GM12875 (cell line): ENCODE data around the gene GPR157.
"Not testable (repeated sequence)": the region's sequence is repeated elsewhere in the genome, so short reads cannot be mapped to it uniquely, and the experiment has no call there.

Source experiments
- H3K4me3 ChIP-seq: one replicate; pipeline ENCODE4 v1.5.1; 2011; ENCODE audit warnings: low read depth, low read length, control low read depth
- TF ChIP-seq, protein P1 (sequence below): IDR thresholded peaks from 2 replicates; pipeline ENCODE4 v1.5.1; 2011; ENCODE audit warnings: low read depth, mild to moderate bottlenecking, control low read depth, inconsistent platforms, low read length, moderate library complexity, borderline replicate concordance; ENCODE audit not compliant: insufficient read depth

GPR157 gene

GRCh38 chr1:9165396-9165795 is 36.5 kb upstream of the GPR157 start:
- TF ChIP-seq, protein P1, sequence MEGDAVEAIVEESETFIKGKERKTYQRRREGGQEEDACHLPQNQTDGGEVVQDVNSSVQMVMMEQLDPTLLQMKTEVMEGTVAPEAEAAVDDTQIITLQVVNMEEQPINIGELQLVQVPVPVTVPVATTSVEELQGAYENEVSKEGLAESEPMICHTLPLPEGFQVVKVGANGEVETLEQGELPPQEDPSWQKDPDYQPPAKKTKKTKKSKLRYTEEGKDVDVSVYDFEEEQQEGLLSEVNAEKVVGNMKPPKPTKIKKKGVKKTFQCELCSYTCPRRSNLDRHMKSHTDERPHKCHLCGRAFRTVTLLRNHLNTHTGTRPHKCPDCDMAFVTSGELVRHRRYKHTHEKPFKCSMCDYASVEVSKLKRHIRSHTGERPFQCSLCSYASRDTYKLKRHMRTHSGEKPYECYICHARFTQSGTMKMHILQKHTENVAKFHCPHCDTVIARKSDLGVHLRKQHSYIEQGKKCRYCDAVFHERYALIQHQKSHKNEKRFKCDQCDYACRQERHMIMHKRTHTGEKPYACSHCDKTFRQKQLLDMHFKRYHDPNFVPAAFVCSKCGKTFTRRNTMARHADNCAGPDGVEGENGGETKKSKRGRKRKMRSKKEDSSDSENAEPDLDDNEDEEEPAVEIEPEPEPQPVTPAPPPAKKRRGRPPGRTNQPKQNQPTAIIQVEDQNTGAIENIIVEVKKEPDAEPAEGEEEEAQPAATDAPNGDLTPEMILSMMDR, result no peak
- H3K4me3 ChIP-seq, result no peak overlapping the region

DNA sequence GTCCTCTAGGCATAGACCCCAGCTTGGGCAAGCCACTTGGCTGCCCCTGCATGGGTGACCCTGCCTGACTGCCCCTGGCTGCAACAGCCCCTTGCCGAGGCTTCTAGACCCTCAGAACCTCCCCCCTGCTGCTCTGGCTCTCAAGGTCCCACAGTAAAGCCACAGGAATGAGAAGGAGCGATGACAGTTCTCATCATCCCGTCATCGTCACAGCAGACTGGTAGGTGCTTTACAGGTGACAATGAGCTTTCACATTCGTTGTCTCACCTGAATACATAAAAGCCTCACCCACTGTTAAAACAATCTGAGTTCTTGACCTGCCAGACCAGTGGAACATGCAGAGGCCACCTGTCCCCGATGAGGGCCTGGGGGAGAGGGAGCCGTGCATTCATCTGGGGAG is 36.0 kb upstream of the GPR157 start:
- no peak overlapping the region for H3K4me3 ChIP-seq
- TF ChIP-seq, protein P1, result no peak

DNA sequence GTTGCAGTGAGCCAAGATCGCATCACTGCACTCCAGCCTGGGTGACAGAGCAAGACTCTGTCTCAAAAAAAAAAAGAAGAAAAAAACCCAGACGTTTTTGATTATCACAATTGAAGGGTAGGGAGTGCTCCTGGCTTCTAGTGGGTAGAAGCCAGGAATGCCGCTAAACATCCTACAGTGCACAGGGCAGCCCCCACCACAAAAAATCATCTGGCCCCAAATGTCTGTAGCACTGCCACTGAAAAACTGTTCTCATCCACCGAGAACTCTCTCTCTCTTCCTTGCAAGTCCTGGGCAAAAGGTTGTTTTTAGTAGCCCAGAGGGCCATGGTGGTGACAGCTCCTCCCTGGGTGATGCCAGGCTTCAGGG is 35.6 kb upstream of the GPR157 start:
- TF ChIP-seq, protein P1, result no peak
- no peak overlapping the region for H3K4me3 ChIP-seq

DNA sequence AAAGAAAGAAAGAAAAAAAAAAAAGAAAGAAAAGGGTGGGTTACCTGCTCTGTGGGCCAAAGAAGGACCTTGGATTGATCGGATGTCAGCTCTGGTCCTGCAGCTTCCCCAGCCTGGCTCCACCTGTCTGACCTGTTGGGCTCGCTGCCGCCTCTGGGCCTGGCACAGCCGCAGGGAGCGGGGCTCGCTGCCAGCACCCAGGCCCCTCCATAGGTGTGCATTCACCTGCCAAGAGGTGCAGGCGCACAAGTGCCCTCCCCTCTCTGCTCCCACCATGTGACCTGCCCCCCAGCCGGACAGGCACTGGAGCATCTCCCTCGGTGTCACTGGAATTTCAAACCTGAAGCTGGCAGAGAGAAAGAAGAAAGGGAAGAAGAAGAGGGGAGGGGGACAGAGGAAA is 33.1 kb upstream of the GPR157 start:
- TF ChIP-seq, protein P1, result no peak
- no peak overlapping the region for H3K4me3 ChIP-seq

DNA sequence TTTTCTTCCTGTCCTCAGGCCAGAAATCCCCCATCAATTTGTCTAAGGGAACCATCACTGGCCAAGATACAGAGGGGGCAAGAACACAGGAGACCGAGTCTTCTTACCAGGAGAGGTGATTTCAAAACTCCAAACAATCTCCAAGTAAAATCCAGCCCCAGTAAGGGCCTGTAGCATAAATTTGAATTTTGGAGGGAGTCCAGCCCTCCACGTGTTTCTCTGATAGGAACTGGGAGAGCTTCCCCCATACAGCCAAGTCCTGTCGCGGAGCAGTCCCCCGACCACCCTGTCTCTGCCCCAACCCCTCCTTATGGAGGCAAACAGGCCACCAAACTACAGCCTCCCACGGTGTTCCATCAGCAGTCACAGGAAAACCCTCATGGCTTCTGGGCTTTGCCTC is 32.4 kb upstream of the GPR157 start:
- H3K4me3 ChIP-seq, result no peak overlapping the region
- TF ChIP-seq, protein P1, result no peak

DNA sequence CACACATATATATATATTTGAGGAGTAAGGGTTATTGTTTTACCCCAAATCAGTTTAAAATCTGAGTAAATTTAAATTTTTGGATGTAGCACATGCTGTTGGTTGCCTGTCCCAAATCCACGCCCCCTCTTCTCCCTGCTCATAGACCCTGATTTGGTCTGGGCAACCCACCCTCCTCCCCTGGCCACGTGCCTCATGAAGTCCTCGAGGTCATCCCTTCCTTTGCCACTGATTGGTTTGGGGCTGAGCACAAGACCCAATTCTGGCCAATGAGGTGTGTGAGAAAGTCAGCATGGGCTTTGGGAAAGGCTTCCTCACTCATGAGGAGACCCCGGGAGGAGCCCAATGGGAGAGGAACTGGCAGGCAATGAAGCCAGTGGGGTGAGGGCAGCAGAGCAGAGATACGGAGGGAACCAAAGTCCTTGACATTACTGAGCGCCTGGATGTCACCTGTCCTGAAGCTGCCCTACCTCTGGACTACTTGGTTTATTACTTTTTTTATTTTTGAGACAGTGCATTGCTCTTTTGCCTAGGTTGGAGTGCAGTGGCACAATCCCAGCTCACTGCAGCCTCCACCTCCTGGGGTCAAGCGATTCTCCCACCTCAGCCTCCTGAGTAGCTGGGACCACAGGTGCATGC is 31.3 kb upstream of the GPR157 start:
- TF ChIP-seq, protein P1, result no peak
- H3K4me3 ChIP-seq, result no peak overlapping the region

DNA sequence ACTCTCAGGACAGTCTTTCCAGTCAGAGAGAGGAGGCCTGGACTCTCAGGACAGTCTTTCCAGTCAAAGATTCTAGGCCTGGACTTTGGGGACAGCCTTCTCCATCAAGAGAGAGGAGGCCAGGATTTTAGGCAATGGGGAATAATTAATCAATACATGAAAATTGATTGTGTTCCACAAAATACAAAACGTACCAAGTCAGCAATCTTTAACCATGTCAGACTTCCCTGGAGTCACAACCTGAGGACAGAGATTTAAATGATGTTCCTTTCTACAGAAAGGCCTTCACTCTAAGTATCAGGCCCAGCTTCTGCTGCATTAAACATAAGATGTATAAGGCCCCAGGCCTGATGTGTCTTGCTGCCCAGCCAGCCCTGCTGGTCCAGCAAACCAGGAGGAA is 27.0 kb upstream of the GPR157 start:
- no peak overlapping the region for H3K4me3 ChIP-seq
- TF ChIP-seq, protein P1, result no peak

GRCh38 chr1:9155405-9155804 is 26.5 kb upstream of the GPR157 start:
- not testable (repeated sequence) for H3K4me3 ChIP-seq
